ENCODE data around the gene ALK.
A peak's percentile ranks its signal among the peaks of the same experiment; 100 is the strongest.

ALK gene

DNA sequence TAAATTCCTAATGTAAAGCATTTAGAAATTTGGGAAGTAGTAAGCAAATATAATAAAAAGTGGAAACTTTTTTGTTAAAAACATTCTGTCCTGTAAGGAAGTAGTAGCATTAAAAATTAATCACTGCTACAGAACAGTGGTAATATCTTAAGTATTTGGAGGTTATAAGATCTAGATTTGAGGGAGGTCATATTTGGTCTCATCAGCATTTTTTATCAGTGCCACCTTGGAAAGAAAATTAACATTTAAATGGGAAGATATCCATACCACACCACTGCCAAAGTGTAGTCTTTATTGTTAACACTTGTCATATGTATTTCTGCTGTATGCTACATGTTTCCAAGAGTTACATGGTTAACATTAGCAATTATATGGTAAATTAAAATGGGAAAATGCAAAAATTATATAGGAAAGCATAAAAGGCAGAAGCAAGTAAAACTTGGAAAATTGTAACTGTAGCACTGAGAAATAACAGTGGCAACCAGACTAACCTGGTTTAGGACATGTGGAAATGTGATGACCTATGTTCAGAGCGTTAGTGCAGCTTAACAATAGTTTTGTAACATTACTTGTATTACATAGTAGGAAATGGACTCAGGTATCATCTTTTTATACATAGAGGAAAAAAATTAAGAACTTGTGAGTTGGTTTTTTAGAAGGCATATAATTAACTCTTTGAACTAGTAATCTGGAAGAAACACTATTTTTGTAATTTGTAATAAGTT is 759.0 kb downstream of the ALK start:
- no peak for DNase-seq

DNA sequence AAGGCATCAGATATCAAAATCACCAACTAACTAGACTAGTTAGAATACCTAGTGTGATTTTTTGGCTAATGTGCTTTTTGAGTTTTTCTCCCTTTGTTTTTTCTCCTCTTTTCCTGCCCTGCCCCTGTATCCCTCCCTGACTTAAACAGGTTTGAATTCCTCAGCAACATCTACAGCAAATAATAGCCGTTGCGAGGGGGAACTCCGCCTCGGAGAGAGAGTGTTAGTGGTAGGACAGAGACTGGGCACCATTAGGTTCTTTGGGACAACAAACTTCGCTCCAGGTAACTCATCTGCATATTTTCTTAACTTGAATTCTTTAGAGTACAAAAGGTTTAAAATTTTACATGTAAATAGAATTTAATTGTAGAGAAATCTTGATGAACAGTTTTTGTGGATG is 761.2 kb downstream of the ALK start:
- DNase-seq, result no peak

DNA sequence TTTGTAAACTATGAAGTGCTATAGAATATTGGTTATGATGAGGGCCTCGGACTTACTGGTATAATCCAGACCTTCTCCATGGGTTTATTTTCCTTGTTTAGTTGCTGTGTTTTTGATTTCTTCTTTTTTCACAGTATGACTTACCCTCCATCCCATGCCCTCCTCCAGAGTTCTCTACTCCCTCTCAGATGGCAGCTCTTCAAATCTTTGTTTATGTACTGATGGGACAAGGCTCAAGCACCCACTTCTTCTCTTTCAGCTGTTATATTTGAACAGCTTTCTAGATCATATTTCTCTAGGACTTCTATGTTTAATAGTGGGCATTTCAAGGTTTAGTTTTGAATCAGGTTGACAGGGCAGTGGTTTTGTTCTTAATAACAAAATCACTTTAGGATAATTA is 762.3 kb downstream of the ALK start:
- DNase-seq, result peak in 1 of 2 experiments; percentile 67

DNA sequence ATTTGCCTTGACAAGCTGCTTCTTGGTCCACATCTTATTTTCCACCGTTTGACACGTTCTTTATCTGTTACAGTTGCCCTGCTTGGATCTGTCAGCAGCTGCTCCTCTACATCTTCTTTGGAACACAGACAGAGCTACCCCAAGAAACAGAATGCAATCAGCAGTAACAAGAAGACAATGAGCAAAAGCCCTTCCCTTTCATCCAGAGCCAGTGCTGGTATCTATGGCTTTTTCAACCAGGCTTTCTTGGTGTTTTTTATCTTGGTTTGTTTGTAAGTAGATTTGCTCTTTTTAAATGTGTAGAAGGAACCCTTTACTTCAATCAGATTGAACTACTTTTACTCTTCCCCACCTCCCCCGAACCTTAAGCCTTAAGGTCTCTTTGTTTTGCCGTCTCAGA is 764.3 kb downstream of the ALK start:
- no peak for DNase-seq

DNA sequence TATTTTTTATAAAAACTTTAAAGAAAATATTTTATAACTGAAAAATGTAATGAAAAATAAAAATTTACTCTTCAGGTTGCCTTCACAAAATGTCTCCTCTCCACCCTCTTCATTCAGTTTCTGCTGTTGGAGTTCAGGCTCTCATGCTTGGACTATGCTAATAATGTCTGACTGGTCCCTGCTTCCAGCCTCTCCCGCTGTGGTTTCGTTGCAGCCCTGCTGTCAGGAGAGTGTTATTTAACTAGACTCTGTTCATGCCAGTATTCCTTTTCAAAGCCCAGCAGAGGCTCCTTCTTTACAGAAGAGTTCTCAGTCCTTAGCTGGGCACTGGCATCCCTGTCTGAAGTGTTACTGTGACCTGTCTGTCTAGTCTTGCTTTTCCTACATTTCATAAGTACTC is 765.8 kb downstream of the ALK start:
- no peak for DNase-seq

DNA sequence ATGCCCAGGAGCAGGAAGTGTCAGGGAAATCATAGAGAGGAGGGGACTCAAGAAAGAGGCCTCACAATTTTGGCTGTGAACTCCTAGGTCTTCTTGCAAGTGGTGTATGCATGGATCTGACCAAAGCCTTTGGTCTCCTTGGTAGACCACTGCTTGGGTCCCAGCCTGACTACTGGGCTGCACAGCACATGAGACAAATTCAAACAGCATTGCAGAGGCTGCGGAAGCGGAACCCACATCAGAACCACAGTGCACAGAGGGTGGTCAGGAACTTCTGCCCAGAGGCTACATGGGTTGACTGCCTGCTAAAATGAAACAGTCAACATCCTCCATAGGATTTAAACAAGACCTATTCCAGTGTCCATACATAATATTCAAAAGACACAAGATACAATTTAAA is 766.8 kb downstream of the ALK start:
- DNase-seq, result no peak

DNA sequence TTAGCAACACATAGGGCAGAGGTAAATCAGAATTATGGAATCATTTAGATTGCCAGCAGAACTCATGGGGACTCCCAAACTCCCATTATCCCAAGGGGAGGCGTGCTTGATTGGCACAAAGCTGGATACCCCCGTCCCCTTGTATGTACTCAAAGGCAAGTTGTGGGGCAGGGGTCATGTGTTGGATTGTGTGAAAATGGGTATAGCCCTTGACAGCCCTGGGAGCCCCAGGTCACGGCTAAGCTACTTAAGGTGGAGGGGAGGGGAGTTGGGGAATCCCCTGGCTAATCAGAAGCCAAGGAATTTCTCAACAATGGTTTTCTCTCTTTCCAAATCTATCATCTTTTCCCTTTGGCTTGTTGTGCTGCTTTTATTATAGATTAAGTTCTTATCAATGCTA is 773.4 kb downstream of the ALK start:
- no peak for DNase-seq

DNA sequence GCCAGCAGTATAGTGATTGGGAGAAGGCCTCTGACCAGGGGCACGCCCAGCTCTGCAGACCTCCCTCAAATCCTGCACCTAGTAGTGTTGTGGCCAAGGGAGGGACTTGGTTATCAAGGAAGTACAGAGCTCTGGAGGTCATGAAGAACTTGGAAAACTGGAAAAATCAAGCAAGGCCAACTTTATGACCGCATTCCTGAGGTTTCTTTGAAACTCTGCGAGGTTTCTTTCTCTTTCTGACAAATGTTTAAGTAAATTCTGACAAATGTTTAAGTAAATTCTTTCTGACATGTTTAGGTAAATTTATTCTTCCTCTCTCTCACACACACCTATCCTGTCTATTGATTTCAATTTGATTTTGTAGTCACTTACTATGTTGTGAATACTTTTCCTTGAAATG is 775.2 kb downstream of the ALK start:
- DNase-seq, result no peak

DNA sequence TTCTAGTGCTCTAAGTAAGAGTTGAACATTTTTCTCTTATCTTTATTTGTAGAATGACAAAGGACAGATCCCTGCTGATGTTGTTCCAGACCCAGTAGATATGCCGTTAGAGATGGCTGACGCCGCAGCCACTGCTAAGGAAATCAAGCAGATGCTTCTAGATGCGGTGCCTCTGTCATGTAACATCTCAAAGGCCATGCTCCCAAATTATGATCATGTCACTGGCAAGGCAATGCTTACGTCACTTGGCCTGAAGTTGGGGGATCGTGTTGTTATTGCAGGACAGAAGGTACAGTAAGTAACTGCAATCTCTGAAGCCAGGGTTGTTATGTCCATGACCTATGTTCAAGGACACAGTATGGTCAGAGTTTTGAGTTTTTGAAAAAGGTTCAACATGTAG is 777.7 kb downstream of the ALK start:
- DNase-seq, result no peak
